Stimulated activated CD4-positive, alpha-beta T cell treated with anti-CD3 and anti-CD28 coated beads, Interleukin-4, amount 100 ng/mL, for 4 hours (primary cell): ENCODE results near the gene CHST1.

Experiments used
- DNase-seq, 2 experiments: peaks; one replicate each; pipeline ENCODE4 v3.0.0-alpha.2; 2020

The CHST1 gene

GRCh38 chr11:45674481-45675190 lies 9.2 kb upstream of the CHST1 start:
- no peak for DNase-seq

- DNase-seq, result no peak
Observed at GRCh38 chr11:45673441-45673840, 8.0 kb upstream of the CHST1 start.

GRCh38 chr11:45672593-45672992 lies 7.2 kb upstream of the CHST1 start:
- DNase-seq, result no peak

- DNase-seq, result no peak
Observed at GRCh38 chr11:45671246-45672171, 6.1 kb upstream of the CHST1 start.

- DNase-seq, result no peak
Observed at GRCh38 chr11:45670386-45671135, 5.1 kb upstream of the CHST1 start.

- DNase-seq, result no peak
Observed at GRCh38 chr11:45669956-45670355, 4.5 kb upstream of the CHST1 start.

- no peak for DNase-seq
Observed at GRCh38 chr11:45669146-45669545, 3.7 kb upstream of the CHST1 start.

- DNase-seq, result no peak
Observed at GRCh38 chr11:45667929-45668680, 2.7 kb upstream of the CHST1 start.

- no peak for DNase-seq
Observed at GRCh38 chr11:45666648-45667642, 1.5 kb upstream of the CHST1 start.

- no peak for DNase-seq
Observed at GRCh38 chr11:45665933-45666647, 668 bp upstream of the CHST1 start.

GRCh38 chr11:45664376-45665205 lies 831 bp downstream of the CHST1 start:
- DNase-seq, result no peak

- DNase-seq, result no peak
Observed at GRCh38 chr11:45663486-45664375, 1.7 kb downstream of the CHST1 start.

GRCh38 chr11:45662665-45663485 lies 2.5 kb downstream of the CHST1 start:
- DNase-seq, result no peak

- DNase-seq, result no peak
Observed at GRCh38 chr11:45662096-45662664, 3.2 kb downstream of the CHST1 start.

GRCh38 chr11:45661439-45662055 lies 3.9 kb downstream of the CHST1 start:
- DNase-seq, result no peak

- DNase-seq, result no peak
Observed at GRCh38 chr11:45660729-45661438, 4.5 kb downstream of the CHST1 start.
